K562 (cell line): ENCODE measurements around the gene GEMIN4. TPM values are rescaled to one million over a fixed set of nuclear protein-coding genes. Genes with fewer than 3 reads are reported as not detected.
A peak's percentile ranks its signal among the peaks of the same experiment; 100 is the strongest.

Experiments
- ATAC-seq: fragments of 200-7000 bp; cut with Tn5 transposase; 3 replicates; pipeline ENCODE4 v1.9.1; 2020; ENCODE audit warnings: moderate library complexity
- BruUV-seq: library from RNA; stranded (reverse); fragments of 400-500 nt; replicated peaks from 2 replicates; lab custom pipeline; 2021; lab: Mats Ljungman, UMichigan
- CTCF ChIA-PET: fragments of 300-600 bp; formaldehyde crosslinking; extraction: SDS; loops from one replicate; lab custom pipeline; 2021; ENCODE audit warnings: low intra/inter-chr PET ratio; lab: Yijun Ruan, JAX
- POLR2A ChIA-PET: fragments of 300-600, 350-650 bp; sonication (Branson Sonifier 250); formaldehyde crosslinking; extraction: SDS; loops from one replicate; lab custom pipeline; 2021; ENCODE audit warnings: antibody characterized with exemption, inconsistent platforms; lab: Yijun Ruan, JAX
- DNase-seq, 4 experiments: peaks; one replicate each; pipeline versions ENCODE4 v3.0.0 to v3.0.0-alpha.2; 2011 to 2018; ENCODE audit warnings: low spot score in 3 of 4, mixed read lengths in 3 of 4; ENCODE audit errors: extremely low read depth in 1 of 4
- FAIRE-seq: peaks from 2 replicates; lab custom pipeline; 2011; peaks lifted over from hg19 to GRCh38; lab: Jason Lieb, UNC
- H2AFZ ChIP-seq: 2 replicates; pipeline ENCODE4 v1.6.0; 2011; ENCODE audit warnings: low read depth, low read length, control low read depth, inconsistent platforms
- H3K27ac ChIP-seq: fragments of 200-600 bp; 3 replicates; pipeline ENCODE4 v1.8.0; 2011; ENCODE audit warnings: low read depth, mild to moderate bottlenecking, control low read depth, inconsistent platforms, low read length, moderate library complexity, mixed read lengths; ENCODE audit errors: extremely low read depth
- H3K27me3 ChIP-seq, 2 experiments: fragments of 300-600 bp in 1 of 2; 2 replicates in 1 of 2; 3 replicates in 1 of 2; pipeline versions ENCODE4 v1.6.0 to v1.8.0; 2011; ENCODE audit warnings: inconsistent platforms in 2 of 2, low read length in 2 of 2, mild to moderate bottlenecking in 1 of 2, mixed read lengths in 1 of 2, moderate library complexity in 1 of 2; ENCODE audit not compliant: control insufficient read depth in 2 of 2, insufficient read depth in 2 of 2
- H3K36me3 ChIP-seq: fragments of 300-600 bp; 3 replicates; pipeline ENCODE4 v1.8.0; 2011; ENCODE audit warnings: mild to moderate bottlenecking, low read length, inconsistent platforms; ENCODE audit not compliant: control insufficient read depth, insufficient read depth
- H3K4me1 ChIP-seq, 2 experiments: fragments of 200-600 bp in 1 of 2; replicated peaks in 1 of 2; 2 replicates in 1 of 2; 3 replicates in 1 of 2; pipeline versions ENCODE4 v1.5.1 to v1.8.0; 2011; ENCODE audit warnings: inconsistent platforms in 2 of 2, low read length in 2 of 2, mild to moderate bottlenecking in 1 of 2, mixed read lengths in 1 of 2, moderate library complexity in 1 of 2; ENCODE audit not compliant: control insufficient read depth in 2 of 2, insufficient read depth in 2 of 2
- H3K4me2 ChIP-seq: 2 replicates; pipeline ENCODE4 v1.6.1; 2011; ENCODE audit warnings: low read length, control low read depth, inconsistent platforms, mixed read lengths; ENCODE audit not compliant: insufficient read depth
- H3K4me3 ChIP-seq: fragments of 200-600 bp; sonication (generic), shearing (Covaris generic); 2 replicates; pipeline ENCODE4 v1.5.1; 2016; ENCODE audit warnings: control low read depth, inconsistent platforms
- H3K79me2 ChIP-seq: fragments of 200-600 bp; 3 replicates; pipeline ENCODE4 v1.8.0; 2011; ENCODE audit warnings: low read length, inconsistent platforms; ENCODE audit not compliant: control insufficient read depth, insufficient read depth
- H3K9ac ChIP-seq, 2 experiments: 2 replicates each; pipeline versions ENCODE4 v1.6.0 to v1.6.1; 2011; ENCODE audit warnings: low read depth in 2 of 2, low read length in 2 of 2, control low read depth in 1 of 2, inconsistent platforms in 1 of 2, mild to moderate bottlenecking in 1 of 2, mixed read lengths in 1 of 2; ENCODE audit not compliant: insufficient read depth in 1 of 2
- H3K9me1 ChIP-seq: one replicate; pipeline ENCODE4 v1.6.0; 2011; ENCODE audit warnings: inconsistent platforms, mild to moderate bottlenecking, low read length, moderate library complexity; ENCODE audit not compliant: control insufficient read depth, insufficient read depth
- H3K9me3 ChIP-seq: replicated peaks from 2 replicates; pipeline ENCODE4 v1.5.1; 2011; ENCODE audit warnings: low read depth, low read length, inconsistent platforms; ENCODE audit not compliant: control insufficient read depth, insufficient read depth
- H4K20me1 ChIP-seq: replicated peaks from 2 replicates; pipeline ENCODE4 v1.6.1; 2011; ENCODE audit warnings: low read length, inconsistent platforms, mixed read lengths; ENCODE audit not compliant: control insufficient read depth, insufficient read depth
- ARID1B ChIP-seq: fragments of 450-650 bp; IDR thresholded peaks from 2 replicates; pipeline ENCODE4 v1.6.1; 2016; ENCODE audit warnings: antibody characterized with exemption, mild to moderate bottlenecking, inconsistent platforms
- EZH2 ChIP-seq: IDR thresholded peaks from 2 replicates; pipeline ENCODE4 v1.6.1; 2012; ENCODE audit warnings: low read depth, mild to moderate bottlenecking, inconsistent platforms, low read length, borderline replicate concordance
- MGA ChIP-seq: fragments of 450-650 bp; IDR thresholded peaks from 2 replicates; pipeline ENCODE4 v1.6.1; 2016; ENCODE audit warnings: mild to moderate bottlenecking, moderate library complexity
- PTTG1 ChIP-seq: fragments of 450-650 bp; IDR thresholded peaks from 2 replicates; pipeline ENCODE4 v1.6.1; 2016; ENCODE audit warnings: low read depth, mild to moderate bottlenecking, missing genetic modification characterization, missing compliant biosample characterization
- TGIF2 ChIP-seq: sonication (generic); formaldehyde crosslinking; IDR thresholded peaks from 2 replicates; pipeline ENCODE4 v1.8.1; 2022; ENCODE audit warnings: mild to moderate bottlenecking, missing genetic modification reagents, moderate library complexity
- ZKSCAN8 ChIP-seq: fragments of 200-800 bp; sonication (Bioruptor generic); IDR thresholded peaks from 2 replicates; pipeline ENCODE4 v1.6.1; 2016; ENCODE audit warnings: missing genetic modification characterization, missing compliant biosample characterization
- ZNF830 ChIP-seq: fragments of 250-450 bp; sonication (Bioruptor Pico); IDR thresholded peaks from 2 replicates; pipeline ENCODE4 v1.5.0; 2021; ENCODE audit warnings: mild to moderate bottlenecking
- WGBS: fragments of 100-300 bp; shearing (Covaris generic); methylation state at CpG from one replicate; pipeline ENCODE4 v1.1.6; 2016; ENCODE audit warnings: low coverage, mixed read lengths; ENCODE audit not compliant: insufficient coverage; ENCODE audit errors: missing lambda C conversion rate; 5-methylcytosine and 5-hydroxymethylcytosine counted together
- in situ Hi-C: fragments of 300-500 bp; cut with MboI; formaldehyde crosslinking; loops from 4 replicates; pipeline ENCODE4 v1.15.0; 2018; ENCODE audit warnings: inconsistent platforms, mixed read lengths
- intact Hi-C: fragments of 100-400 bp; cut with micrococcal nuclease; formaldehyde crosslinking; loops from 2 replicates; pipeline ENCODE4 v1.14.2; 2022
- polyA plus RNA-seq, 8 experiments: library from polyadenylated mRNA; depleted of rRNA in 4 of 8; stranded (reverse) in 5 of 8; unstranded in 3 of 8; fragments of >200 nt; fragmentation: Nextera tagmentation in 2 of 8; fragmentation: Illumina TruSeq in 1 of 8; extraction: Ambion mirVana in 2 of 8; extraction: Trizol in 1 of 8; gene quantifications; 2 replicates each; pipeline versions ENCODE4 v1.2.1 to v1.2.3, GENCODE V29; 2011 to 2014; ENCODE audit warnings: inconsistent platforms in 1 of 8, missing spikeins in 1 of 8
- total RNA-seq, 7 experiments: library from RNA; depleted of rRNA in 6 of 7; stranded (reverse); fragments of >200 nt in 6 of 7; fragmentation: Illumina TruSeq in 2 of 7; extraction: Trizol in 2 of 7; gene quantifications; 2 replicates each; pipeline versions ENCODE4 v1.2.1 to v1.2.3, GENCODE V29; 2011 to 2021; ENCODE audit warnings: low replicate concordance in 1 of 7

GEMIN4 gene
- total and polyA plus RNA-seq, 9 of the 15 experiments (the other 6 are each of a cell fraction or from before 2014, with no cell fraction given): 1.8 to 42.5 (median 10.8) TPM

- Histone ChIP-seq H3K79me2 (no peaks in the 10 kb centered on the region), H4K20me1 (no peaks in the 10 kb centered on the region), H3K4me3 (no peak overlapping the region), H3K27me3 (no peaks in the 10 kb centered on the region), H3K4me2 (no peak overlapping the region; the same call in 1 of the 2 replicates), H3K9ac (no peak overlapping the region), H2AFZ (no peak overlapping the region), H3K4me1 (no peaks in the 10 kb centered on the region; a peak in 2 of 5 replicates), H3K36me3 (no peaks in the 10 kb centered on the region), H3K9me3 (no peaks in the 10 kb centered on the region), H3K27ac (no peak overlapping the region), H3K9me1 (no peaks in the 10 kb centered on the region)
- 37% methylated on average over 12 of the region's 13 CpGs for WGBS
- DNase-seq: no peak
- intact Hi-C loops: no loop called here
- FAIRE-seq: peak; percentile 32
- no TSS peak for BruUV-seq
- TF ChIP-seq ZNF830 (no peak), PTTG1 (no peak), MGA (no peak), ZKSCAN8 (peak; percentile 97), TGIF2 (no peak), EZH2 (no peak), ARID1B (no peak)
- ChIA-PET CTCF (no interaction called here), POLR2A (no interaction called here)
- in situ Hi-C loops: no loop called here
- ATAC-seq: no peak
Observed at GRCh38 chr17:720706-721539, 31.1 kb downstream of the GEMIN4 start.
